Measurements from ENCODE around the gene NFAT5.
"Not testable (repeated sequence)": the region's sequence is repeated elsewhere in the genome, so short reads cannot be mapped to it uniquely, and the experiment has no call there.

The NFAT5 gene

DNA sequence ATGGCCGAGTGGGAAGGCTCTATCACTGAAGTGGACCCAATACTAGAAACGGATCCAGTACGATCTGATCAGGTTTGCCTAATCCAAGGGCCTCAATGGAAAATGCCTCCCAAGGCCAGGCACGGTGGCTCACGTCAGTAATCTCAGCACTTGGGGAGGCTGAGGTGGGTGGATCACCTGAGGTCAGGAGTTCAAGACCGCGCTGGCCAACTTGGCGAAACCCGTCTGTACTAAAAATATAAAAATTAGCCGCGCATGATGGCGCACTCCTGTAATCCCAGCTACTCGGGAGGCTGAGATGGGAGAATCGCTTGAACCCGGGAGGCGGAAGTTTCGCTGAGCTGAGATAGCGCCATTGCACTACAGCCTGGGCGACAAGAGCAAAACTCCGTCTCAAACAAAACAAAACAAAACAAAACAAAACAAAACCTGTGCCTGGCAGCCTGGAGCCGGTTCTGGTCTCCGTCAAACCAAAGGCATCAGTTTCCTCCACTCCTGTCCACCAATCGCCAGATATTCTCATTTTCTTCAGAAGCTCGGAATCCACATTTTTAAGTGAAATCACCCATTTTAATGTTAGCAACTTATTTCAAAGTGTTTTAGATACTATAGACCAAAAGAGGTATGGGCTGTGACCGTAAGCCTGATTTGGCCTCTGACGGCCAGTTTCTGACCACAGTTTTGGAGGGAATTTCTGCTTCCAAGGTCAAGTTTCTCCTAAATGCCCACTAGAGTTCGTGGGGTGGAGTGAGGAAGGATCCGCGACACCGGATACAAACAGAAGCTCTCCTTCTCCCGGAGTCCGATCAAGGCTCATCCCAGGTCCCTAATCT, 159.9 kb downstream of the NFAT5 start:
- Histone ChIP-seq H3K9me3 (no peaks in the 10 kb centered on the region), H3K4me3 (ENCODE audit: low read depth, low read length) (peak overlapping the region; percentile 65), H3K4me1 (peaks cover 12% of the 10 kb centered on the region), H3K27me3 (no peaks in the 10 kb centered on the region), H3K36me3 (no peaks in the 10 kb centered on the region)
- TF ChIP-seq, protein P1, sequence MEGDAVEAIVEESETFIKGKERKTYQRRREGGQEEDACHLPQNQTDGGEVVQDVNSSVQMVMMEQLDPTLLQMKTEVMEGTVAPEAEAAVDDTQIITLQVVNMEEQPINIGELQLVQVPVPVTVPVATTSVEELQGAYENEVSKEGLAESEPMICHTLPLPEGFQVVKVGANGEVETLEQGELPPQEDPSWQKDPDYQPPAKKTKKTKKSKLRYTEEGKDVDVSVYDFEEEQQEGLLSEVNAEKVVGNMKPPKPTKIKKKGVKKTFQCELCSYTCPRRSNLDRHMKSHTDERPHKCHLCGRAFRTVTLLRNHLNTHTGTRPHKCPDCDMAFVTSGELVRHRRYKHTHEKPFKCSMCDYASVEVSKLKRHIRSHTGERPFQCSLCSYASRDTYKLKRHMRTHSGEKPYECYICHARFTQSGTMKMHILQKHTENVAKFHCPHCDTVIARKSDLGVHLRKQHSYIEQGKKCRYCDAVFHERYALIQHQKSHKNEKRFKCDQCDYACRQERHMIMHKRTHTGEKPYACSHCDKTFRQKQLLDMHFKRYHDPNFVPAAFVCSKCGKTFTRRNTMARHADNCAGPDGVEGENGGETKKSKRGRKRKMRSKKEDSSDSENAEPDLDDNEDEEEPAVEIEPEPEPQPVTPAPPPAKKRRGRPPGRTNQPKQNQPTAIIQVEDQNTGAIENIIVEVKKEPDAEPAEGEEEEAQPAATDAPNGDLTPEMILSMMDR (IDR thresholded peaks at IDR 0.05; ENCODE audit: low read depth, low read length) = no peak
- no peak for DNase-seq

DNA sequence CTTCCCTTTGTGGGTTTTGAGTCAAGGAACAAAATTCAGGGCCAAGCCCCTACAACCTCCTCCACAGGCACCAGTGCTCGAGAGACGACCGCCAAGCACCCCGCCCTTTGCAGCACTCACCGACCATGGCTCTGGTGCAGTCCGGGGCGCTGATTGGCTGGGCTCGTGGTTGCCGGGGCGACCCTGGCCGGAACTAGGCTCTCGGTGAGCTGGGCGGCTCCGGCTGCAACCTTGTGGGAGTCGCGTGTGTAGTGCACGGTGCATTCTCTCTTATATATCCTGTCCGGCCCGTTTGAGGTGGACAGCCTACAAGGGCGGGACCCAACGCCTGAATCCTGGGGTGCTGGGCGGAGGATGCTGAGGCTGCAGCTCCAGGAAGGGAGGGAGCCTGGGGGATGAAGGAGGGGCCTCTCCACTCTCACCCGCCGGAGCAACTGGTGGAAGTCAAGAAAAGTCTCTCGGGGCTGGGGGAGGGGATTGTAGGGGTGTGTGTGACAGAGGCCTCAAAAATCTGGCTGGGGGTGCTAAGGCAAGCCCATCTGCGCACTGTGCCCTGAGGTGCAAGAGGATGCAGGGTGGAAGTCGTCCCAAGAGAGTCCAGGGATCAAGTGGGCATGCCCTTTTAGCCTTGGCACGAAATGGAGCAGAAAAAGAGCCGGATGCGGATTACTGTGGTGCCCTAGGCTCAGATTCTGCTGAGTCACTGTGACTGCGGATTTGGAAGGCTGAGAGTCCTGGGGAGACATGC, 160.7 kb downstream of the NFAT5 start, which contains the start of gene NQO1:
Gene NQO1 (minus strand): TSS at position 248 of the 748 bp plus-strand sequence. CDS start 121 bp downstream, at position 127.
- DNase-seq = peak; percentile 97
- no peaks in the 10 kb centered on the region for H3K36me3 ChIP-seq
- H3K4me1 ChIP-seq = peaks cover 12% of the 10 kb centered on the region
- TF ChIP-seq, protein P1 (IDR thresholded peaks at IDR 0.05; ENCODE audit: low read depth, low read length) = no peak
- H3K27me3 ChIP-seq = no peaks in the 10 kb centered on the region
- H3K4me3 ChIP-seq (ENCODE audit: low read depth, low read length) = peak within 1 kb of the TSS; percentile 65
- H3K9me3 ChIP-seq = no peaks in the 10 kb centered on the region

DNA sequence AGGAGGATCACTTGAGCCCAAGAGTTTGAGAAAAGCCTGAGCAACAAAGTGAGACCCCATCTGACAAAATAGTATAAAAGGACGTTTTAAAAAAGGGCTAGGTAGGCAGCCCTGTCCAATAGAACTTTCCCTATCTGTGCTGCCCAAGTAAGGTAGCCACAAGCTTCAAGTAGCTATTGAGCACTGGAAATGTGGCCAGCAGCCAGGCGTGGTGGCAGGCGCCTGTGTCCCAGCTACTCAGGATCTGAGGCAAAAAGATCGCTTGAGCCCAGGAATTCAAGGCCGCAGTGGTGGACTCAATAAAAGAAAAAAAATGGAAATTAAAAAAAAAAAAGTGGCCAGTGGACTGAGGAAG, 162.1 kb downstream of the NFAT5 start:
- Histone ChIP-seq H3K4me1 (peaks cover 12% of the 10 kb centered on the region), H3K36me3 (no peaks in the 10 kb centered on the region), H3K4me3 (ENCODE audit: low read depth, low read length) (no peak overlapping the region), H3K27me3 (no peaks in the 10 kb centered on the region), H3K9me3 (no peaks in the 10 kb centered on the region)
- TF ChIP-seq, protein P1 (IDR thresholded peaks at IDR 0.05; ENCODE audit: low read depth, low read length) = no peak
- no peak for DNase-seq

DNA sequence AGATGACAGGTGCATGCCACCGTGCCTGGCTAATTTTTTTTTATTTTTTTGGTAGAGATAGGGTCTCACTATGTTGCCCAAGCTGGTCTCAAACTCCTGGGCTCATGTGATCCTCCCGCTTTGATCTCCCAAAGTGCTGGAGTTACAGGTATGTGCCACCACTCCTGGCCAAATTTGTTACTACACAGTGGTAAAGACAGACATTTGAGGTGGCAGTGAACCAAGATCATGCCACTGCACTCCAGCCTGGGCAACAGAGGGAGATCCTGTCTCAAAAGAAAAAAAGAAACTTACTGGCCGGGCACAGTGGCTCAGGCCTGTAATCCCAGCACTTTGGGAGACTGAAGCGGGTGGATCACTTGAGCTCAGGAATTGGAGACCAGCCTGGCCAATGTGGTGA, 163.3 kb downstream of the NFAT5 start:
- H3K4me1 ChIP-seq = peaks cover 12% of the 10 kb centered on the region
- not testable (repeated sequence) for H3K36me3 ChIP-seq; H3K4me3 ChIP-seq (ENCODE audit: low read depth, low read length); DNase-seq; H3K27me3 ChIP-seq; H3K9me3 ChIP-seq

DNA sequence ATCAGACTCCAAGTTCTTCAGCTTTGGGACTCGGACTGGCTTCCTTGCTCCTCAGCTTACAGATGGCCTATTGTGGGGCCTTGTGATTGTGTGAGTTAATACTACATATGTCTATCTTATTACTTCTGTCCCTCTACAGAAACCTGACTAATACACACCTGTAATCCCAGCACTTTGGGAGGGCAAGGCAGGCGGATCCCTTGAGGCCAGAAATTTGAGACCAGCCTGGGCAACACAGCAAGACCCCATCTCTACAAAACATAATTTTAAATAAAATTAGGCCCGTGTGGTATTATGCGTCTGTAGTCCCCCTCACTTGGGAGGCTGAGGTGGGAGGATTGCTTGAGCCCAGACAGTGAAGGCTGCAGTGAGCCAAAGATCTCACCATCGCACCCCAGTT, 165.5 kb downstream of the NFAT5 start:
- H3K36me3 ChIP-seq; H3K9me3 ChIP-seq; DNase-seq; H3K27me3 ChIP-seq; H3K4me3 ChIP-seq (ENCODE audit: low read depth, low read length): not testable (repeated sequence)
- H3K4me1 ChIP-seq = peaks cover 12% of the 10 kb centered on the region

DNA sequence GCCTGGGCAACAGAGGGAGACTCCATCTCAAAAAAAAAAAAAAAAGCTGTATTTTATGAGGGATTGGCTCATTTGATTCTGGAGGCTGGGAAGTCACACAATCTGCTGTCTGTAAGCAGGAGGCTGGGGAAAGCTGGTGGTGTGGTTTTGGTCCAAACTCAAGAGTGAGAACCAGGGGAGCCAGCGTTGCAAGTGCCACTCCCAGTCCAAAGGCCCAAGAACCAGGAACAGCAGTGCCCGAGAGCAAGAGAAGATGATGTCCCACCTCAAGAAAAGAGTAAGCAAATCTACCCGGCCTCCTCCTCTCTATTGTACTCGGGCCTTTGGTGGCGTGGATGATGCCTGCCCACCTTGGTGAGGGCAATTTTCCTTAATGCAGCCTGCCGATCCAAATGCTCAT, 166.3 kb downstream of the NFAT5 start:
- H3K4me3 ChIP-seq (ENCODE audit: low read depth, low read length) = no peak overlapping the region
- no peak for DNase-seq
- H3K9me3 ChIP-seq = no peaks in the 10 kb centered on the region
- H3K36me3 ChIP-seq = no peaks in the 10 kb centered on the region
- TF ChIP-seq, protein P1 (IDR thresholded peaks at IDR 0.05; ENCODE audit: low read depth, low read length) = no peak
- H3K4me1 ChIP-seq = peaks cover 8% of the 10 kb centered on the region
- H3K27me3 ChIP-seq = no peaks in the 10 kb centered on the region

DNA sequence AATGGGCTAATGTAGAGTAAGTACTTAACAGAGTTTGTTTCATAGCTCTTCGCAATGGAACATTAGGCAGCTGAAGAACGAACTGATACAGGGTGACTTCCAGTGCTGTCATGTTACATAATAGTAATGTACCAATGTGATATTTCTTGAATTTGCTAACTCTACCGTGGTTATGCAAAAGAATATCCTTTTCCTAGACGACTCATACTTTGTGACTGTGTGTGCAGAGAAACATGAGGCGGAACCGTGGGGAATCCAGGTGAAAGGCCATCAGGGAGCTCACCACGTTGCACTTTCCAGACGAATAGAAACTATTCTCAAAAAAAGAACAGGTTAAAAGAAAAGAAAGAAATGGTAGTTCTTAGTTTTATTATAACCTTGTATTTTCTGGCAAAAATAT, 175.8 kb downstream of the NFAT5 start:
- DNase-seq = no peak
- TF ChIP-seq, protein P1 (IDR thresholded peaks at IDR 0.05; ENCODE audit: low read depth, low read length) = no peak
- H3K27me3 ChIP-seq = no peaks in the 10 kb centered on the region
- no peak overlapping the region for H3K4me3 ChIP-seq (ENCODE audit: low read depth, low read length)
- no peaks in the 10 kb centered on the region for H3K9me3 ChIP-seq
- H3K4me1 ChIP-seq = peaks cover 3% of the 10 kb centered on the region
- peaks cover 68% of the 10 kb centered on the region for H3K36me3 ChIP-seq

Data from BE2C (cell line).